ENCODE measurements around the gene RTBDN. TPM values are rescaled to one million over a fixed set of nuclear protein-coding genes. Genes with fewer than 3 reads are reported as not detected.

Gene RTBDN
- total RNA-seq, 1 experiment from 2014 or later = 2.4 TPM

DNA sequence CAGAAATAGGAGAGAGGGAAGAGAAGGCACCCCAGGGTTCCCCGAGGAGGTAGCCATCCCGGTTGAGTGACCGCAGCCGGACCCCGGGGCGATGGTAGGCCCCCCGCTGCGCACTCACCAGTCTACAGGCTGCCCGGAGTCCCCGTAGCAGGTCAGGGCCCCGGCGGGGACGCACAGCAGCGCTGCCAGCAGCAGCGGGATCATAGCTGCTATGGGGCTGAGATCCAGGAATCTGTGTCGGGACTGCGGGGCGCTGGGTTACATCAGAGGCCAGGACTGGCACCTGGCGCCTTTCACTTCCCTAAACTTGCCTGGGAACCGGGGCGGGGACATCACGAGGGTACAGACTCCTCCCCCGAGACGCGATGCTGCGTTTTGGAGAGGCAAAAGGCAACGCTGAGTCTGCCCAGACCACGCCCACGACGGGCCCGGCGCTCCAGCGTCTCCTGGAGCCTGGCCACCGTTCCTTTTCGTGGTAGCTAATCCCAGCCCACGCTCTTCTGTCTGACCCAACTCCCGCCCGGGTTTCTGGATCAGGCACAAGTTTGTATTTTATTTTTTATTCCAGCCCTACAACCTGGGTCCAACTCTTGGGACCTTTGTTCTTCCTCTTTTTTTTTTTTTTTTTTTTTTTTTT lies 46.9 kb upstream of the RTBDN start, which contains the start of gene DNASE2:
Gene DNASE2, minus strand, starts transcription at position 278 of the 637 bp plus-strand sequence. Its CDS starts 74 bp downstream, at position 204.
- no peaks in the 10 kb centered on the region for H3K36me3 ChIP-seq (ENCODE audit: control insufficient read depth, insufficient read depth, low read length)

DNA sequence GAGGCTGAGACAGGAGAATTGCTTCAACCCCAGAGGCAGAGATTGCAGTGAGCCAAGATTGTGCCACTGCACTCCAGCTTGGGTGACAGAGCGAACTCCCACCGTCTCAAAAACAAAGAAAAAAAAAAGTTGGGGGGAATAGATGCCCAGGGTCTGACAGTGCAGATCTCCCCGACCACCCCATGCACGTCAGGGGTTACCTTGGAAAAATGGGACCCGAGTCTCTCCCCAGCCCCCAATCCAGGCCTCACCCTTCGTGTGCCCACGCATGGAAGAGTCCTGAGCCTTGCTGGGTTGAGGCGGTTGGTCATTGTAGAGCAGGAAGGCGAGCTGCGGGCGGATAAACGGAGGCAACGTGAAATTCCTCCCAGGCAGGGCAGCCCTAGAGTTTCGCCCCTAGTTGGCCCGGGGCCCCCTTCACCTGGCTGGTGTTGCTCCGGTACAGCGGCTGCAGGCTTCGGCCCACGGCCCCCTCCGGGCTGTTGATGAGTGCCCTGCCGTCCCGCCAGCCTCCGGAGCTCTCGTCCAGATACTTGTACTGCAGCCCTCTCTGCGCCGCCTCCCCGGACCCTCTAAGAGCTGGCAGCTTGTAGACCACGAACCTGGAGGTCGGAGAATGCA lies 46.3 kb upstream of the RTBDN start:
- DNase-seq (ENCODE audit: low read depth, low spot score) = no peak
- Histone ChIP-seq H3K9me3 (ENCODE audit: control insufficient read depth, insufficient read depth, low read depth, low read length) (no peaks in the 10 kb centered on the region; the same call in 1 of the 2 replicates), H3K4me1 (ENCODE audit: control insufficient read depth, insufficient read depth, low read length) (no peaks in the 10 kb centered on the region), H3K27me3 (ENCODE audit: control insufficient read depth, insufficient read depth, low read length) (no peaks in the 10 kb centered on the region), H3K4me3 (ENCODE audit: low read depth in 2 of 2, low read length in 2 of 2) (peak overlapping the region; percentile 67 to 81), H3K36me3 (ENCODE audit: control insufficient read depth, insufficient read depth, low read length) (no peaks in the 10 kb centered on the region), H3K27ac (ENCODE audit: low read length) (peak overlapping the region; percentile 67)
- CTCF ChIA-PET = no interaction called here
- in situ Hi-C loops (cut with HindIII; ENCODE audit: low pct_unique_long_range_greater_than_20kb, low sequenced_read_pairs) (no loop called here), intact Hi-C loops (cut with micrococcal nuclease; ENCODE audit: unreplicated experiment) (no loop called here)
- peak; percentile 65 for ATAC-seq
- TF ChIP-seq, protein P1, sequence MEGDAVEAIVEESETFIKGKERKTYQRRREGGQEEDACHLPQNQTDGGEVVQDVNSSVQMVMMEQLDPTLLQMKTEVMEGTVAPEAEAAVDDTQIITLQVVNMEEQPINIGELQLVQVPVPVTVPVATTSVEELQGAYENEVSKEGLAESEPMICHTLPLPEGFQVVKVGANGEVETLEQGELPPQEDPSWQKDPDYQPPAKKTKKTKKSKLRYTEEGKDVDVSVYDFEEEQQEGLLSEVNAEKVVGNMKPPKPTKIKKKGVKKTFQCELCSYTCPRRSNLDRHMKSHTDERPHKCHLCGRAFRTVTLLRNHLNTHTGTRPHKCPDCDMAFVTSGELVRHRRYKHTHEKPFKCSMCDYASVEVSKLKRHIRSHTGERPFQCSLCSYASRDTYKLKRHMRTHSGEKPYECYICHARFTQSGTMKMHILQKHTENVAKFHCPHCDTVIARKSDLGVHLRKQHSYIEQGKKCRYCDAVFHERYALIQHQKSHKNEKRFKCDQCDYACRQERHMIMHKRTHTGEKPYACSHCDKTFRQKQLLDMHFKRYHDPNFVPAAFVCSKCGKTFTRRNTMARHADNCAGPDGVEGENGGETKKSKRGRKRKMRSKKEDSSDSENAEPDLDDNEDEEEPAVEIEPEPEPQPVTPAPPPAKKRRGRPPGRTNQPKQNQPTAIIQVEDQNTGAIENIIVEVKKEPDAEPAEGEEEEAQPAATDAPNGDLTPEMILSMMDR (IDR thresholded peaks at IDR 0.05) = no peak
- TF ChIP-seq SIN3A (IDR thresholded peaks at IDR 0.05; ENCODE audit: borderline replicate concordance, insufficient read depth, low read depth, low read length) = 0 out of 2 replicates have a peak, but pooled peaks have one; percentile 16
- BruUV-seq (replicated peaks) = TSS peak; percentile 94
- POLR2A ChIA-PET = interaction anchor here (0.7 kb wide), 1 partner anchor 79 kb away, joined by 3 read pairs; no protein-coding TSS in a partner anchor

More for the DNA sequence above, 46.9 kb upstream of the RTBDN start, which contains the start of gene DNASE2:
- CTCF ChIA-PET = interaction anchor here (0.6 kb wide), 1 partner anchor 8 kb away, joined by 9 read pairs; no protein-coding TSS in a partner anchor
- ATAC-seq = peak; percentile 94
- Histone ChIP-seq H3K4me3 (ENCODE audit: low read depth in 2 of 2, low read length in 2 of 2) (peak within 1 kb of the TSS; percentile 67 to 81), H3K4me1 (ENCODE audit: control insufficient read depth, insufficient read depth, low read length) (no peaks in the 10 kb centered on the region), H3K9me3 (ENCODE audit: control insufficient read depth, insufficient read depth, low read depth, low read length) (no peaks in the 10 kb centered on the region; the same call in 1 of the 2 replicates), H3K27me3 (ENCODE audit: control insufficient read depth, insufficient read depth, low read length) (no peaks in the 10 kb centered on the region), H3K27ac (ENCODE audit: low read length) (peak within 1 kb of the TSS; percentile 67)
- no TSS peak for BruUV-seq (replicated peaks)
- DNase-seq (ENCODE audit: low read depth, low spot score) = peak; percentile 66
- in situ Hi-C loops (cut with HindIII; ENCODE audit: low pct_unique_long_range_greater_than_20kb, low sequenced_read_pairs) = no loop called here
- POLR2A ChIA-PET = interaction anchor here (0.7 kb wide), 2 partner anchors 52 to 75 kb away, joined by 3 to 8 read pairs; partner anchors contain the start of gene FARSA
- TF ChIP-seq SIN3A (IDR thresholded peaks at IDR 0.05; ENCODE audit: borderline replicate concordance, insufficient read depth, low read depth, low read length) (peak; percentile 77; the same call in 1 of the 2 replicates), TCF7L2 (IDR thresholded peaks at IDR 0.05; ENCODE audit: low read depth, low read length) (0 out of 2 replicates have a peak, but pooled peaks have one; percentile 40), POLR2AphosphoS5 (IDR thresholded peaks at IDR 0.05; ENCODE audit: low read depth, low read length) (peak; percentile 59)
- TF ChIP-seq, protein P2, sequence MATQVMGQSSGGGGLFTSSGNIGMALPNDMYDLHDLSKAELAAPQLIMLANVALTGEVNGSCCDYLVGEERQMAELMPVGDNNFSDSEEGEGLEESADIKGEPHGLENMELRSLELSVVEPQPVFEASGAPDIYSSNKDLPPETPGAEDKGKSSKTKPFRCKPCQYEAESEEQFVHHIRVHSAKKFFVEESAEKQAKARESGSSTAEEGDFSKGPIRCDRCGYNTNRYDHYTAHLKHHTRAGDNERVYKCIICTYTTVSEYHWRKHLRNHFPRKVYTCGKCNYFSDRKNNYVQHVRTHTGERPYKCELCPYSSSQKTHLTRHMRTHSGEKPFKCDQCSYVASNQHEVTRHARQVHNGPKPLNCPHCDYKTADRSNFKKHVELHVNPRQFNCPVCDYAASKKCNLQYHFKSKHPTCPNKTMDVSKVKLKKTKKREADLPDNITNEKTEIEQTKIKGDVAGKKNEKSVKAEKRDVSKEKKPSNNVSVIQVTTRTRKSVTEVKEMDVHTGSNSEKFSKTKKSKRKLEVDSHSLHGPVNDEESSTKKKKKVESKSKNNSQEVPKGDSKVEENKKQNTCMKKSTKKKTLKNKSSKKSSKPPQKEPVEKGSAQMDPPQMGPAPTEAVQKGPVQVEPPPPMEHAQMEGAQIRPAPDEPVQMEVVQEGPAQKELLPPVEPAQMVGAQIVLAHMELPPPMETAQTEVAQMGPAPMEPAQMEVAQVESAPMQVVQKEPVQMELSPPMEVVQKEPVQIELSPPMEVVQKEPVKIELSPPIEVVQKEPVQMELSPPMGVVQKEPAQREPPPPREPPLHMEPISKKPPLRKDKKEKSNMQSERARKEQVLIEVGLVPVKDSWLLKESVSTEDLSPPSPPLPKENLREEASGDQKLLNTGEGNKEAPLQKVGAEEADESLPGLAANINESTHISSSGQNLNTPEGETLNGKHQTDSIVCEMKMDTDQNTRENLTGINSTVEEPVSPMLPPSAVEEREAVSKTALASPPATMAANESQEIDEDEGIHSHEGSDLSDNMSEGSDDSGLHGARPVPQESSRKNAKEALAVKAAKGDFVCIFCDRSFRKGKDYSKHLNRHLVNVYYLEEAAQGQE (IDR thresholded peaks at IDR 0.05; ENCODE audit: insufficient read depth in 1 of 2, low read depth in 2 of 2, low read length in 1 of 2) = no peak
- TF ChIP-seq, protein P1 (IDR thresholded peaks at IDR 0.05) = no peak
- intact Hi-C loops (cut with micrococcal nuclease; ENCODE audit: unreplicated experiment) = no loop called here

All from Panc1 (cell line).